Neural progenitor cell (in vitro differentiated cells): ENCODE data around the gene HOXA11. TPM values are rescaled to one million over a fixed set of nuclear protein-coding genes. Genes with fewer than 3 reads are reported as not detected.
A peak's percentile ranks its signal among the peaks of the same experiment; 100 is the strongest.

Experiments
- DNase-seq: peaks from one replicate; pipeline ENCODE4 v3.0.0-alpha.2; 2016; ENCODE audit warnings: low spot score
- H2AFZ ChIP-seq: fragments of 200-600 bp; sonication (generic); replicated peaks from 2 replicates; pipeline ENCODE4 v1.6.1; 2016; ENCODE audit warnings: antibody characterized with exemption
- H3F3A ChIP-seq: fragments of 200-600 bp; sonication (generic); 2 replicates; pipeline ENCODE4 v1.6.1; 2016; ENCODE audit warnings: antibody characterized with exemption, low read depth
- H3K27ac ChIP-seq: fragments of 200-600 bp; sonication (generic); 2 replicates; pipeline ENCODE4 v1.5.1; 2016; ENCODE audit warnings: mild to moderate bottlenecking
- H3K27me3 ChIP-seq: fragments of 200-600 bp; sonication (generic); 2 replicates; pipeline ENCODE4 v1.6.1; 2016; ENCODE audit warnings: mild to moderate bottlenecking, moderate library complexity
- H3K36me3 ChIP-seq: fragments of 200-600 bp; sonication (generic); 2 replicates; pipeline ENCODE4 v1.5.1; 2016
- H3K4me1 ChIP-seq: fragments of 200-600 bp; sonication (generic); 2 replicates; pipeline ENCODE4 v1.6.1; 2016; ENCODE audit warnings: mixed run types
- H3K4me2 ChIP-seq: fragments of 200-600 bp; sonication (generic); 2 replicates; pipeline ENCODE4 v1.6.1; 2016
- H3K4me3 ChIP-seq: fragments of 200-600 bp; sonication (generic); 2 replicates; pipeline ENCODE4 v1.5.1; 2016
- H3K79me2 ChIP-seq: fragments of 200-600 bp; sonication (generic); 2 replicates; pipeline ENCODE4 v1.6.1; 2016; ENCODE audit warnings: low read depth
- H3K9ac ChIP-seq: fragments of 200-600 bp; sonication (generic); 2 replicates; pipeline ENCODE4 v1.6.1; 2016
- H3K9me3 ChIP-seq: fragments of 200-600 bp; sonication (generic); 2 replicates; pipeline ENCODE4 v1.5.1; 2016; ENCODE audit warnings: low read depth
- H4K20me1 ChIP-seq: fragments of 200-600 bp; sonication (generic); 2 replicates; pipeline ENCODE4 v1.6.1; 2016; ENCODE audit warnings: low read depth
- H3K27ac Mint-ChIP-seq: 3 replicates; pipeline ENCODE4 v1.8.0; 2021; ENCODE audit warnings: mixed read lengths
- H3K27me3 Mint-ChIP-seq: 2 replicates; pipeline ENCODE4 v1.8.0; 2022; ENCODE audit warnings: low read depth, mild to moderate bottlenecking, inconsistent platforms, moderate library complexity, mixed read lengths; ENCODE audit not compliant: insufficient read depth
- H3K36me3 Mint-ChIP-seq: 3 replicates; pipeline ENCODE4 v1.8.0; 2021; ENCODE audit warnings: mixed read lengths
- H3K4me1 Mint-ChIP-seq: 3 replicates; pipeline ENCODE4 v1.8.0; 2021; ENCODE audit warnings: mixed read lengths
- H3K4me3 Mint-ChIP-seq: 3 replicates; pipeline ENCODE4 v1.8.0; 2021; ENCODE audit warnings: mild to moderate bottlenecking, moderate library complexity, mixed read lengths
- H3K9me3 Mint-ChIP-seq: 3 replicates; pipeline ENCODE4 v1.8.0; 2020; ENCODE audit warnings: mixed read lengths
- EZH2 ChIP-seq: fragments of 200-600 bp; sonication (generic); IDR thresholded peaks from 2 replicates; pipeline ENCODE4 v1.6.1; 2017; ENCODE audit warnings: antibody characterized with exemption, mild to moderate bottlenecking, moderate library complexity
- EZH2phosphoT487 ChIP-seq: fragments of 200-600 bp; sonication (generic); IDR thresholded peaks from 2 replicates; pipeline ENCODE4 v1.6.1; 2017; ENCODE audit warnings: antibody characterized with exemption
- microRNA counts: library from miRNA; unstranded; fragments of <30 nt; microRNA quantifications from one replicate; lab custom pipeline; 2016
- microRNA-seq: library from miRNA; unstranded; fragments of <30 nt; microRNA quantifications from one replicate; pipeline ENCODE4, GENCODE V29; 2016
- small RNA-seq: library from RNA; depleted of rRNA; stranded (forward); fragments of <200 nt; gene quantifications from one replicate; pipeline ENCODE3, GENCODE V24; 2015
- total RNA-seq: library from RNA; depleted of rRNA; stranded (reverse); fragments of >200 nt; gene quantifications from 2 replicates; pipeline ENCODE4 v1.2.3, GENCODE V29; 2015; ENCODE audit warnings: low replicate concordance
- TF ChIP-seq, protein P1 (sequence below): fragments of 200-600 bp; sonication (generic); IDR thresholded peaks from 2 replicates; pipeline ENCODE4 v1.5.1; 2017; ENCODE audit warnings: antibody characterized with exemption, mild to moderate bottlenecking

Gene HOXA11
- total RNA-seq, 1 donor from 2014 or later, result not detected

DNA sequence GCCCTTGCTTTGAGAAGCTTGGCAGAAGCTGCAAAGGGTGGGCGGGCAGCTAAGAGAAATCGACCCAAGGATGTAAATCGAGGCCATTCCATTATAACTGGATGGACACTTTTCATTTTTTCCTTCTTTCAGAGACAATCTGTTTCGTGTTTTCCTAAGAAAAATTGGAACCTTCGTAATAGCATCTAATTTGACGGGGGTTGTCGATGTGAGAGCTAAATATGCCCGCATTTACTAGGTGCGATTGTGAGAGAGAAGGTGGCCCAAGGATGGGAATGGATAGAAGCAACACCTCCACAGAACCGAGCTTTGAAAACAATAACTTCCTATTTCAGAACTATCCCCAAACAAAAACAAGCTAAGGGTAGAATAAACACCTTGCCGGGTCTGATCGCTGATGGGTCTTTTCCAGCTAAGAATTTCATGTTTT, 53.6 kb downstream of the HOXA11 start:
- no peak overlapping the region for H3K27ac Mint-ChIP-seq
- Histone ChIP-seq H3K27ac (no peak overlapping the region), H3K36me3 (no peaks in the 10 kb centered on the region), H3K9me3 (no peaks in the 10 kb centered on the region), H3F3A (no peaks in the 10 kb centered on the region), H3K4me1 (no peaks in the 10 kb centered on the region), H3K4me3 (peak overlapping the region; percentile 41), H4K20me1 (peaks cover 77% of the 10 kb centered on the region), H2AFZ (no peak overlapping the region), H3K4me2 (peak overlapping the region; percentile 62), H3K27me3 (peaks cover 100% of the 10 kb centered on the region), H3K79me2 (no peaks in the 10 kb centered on the region), H3K9ac (no peak overlapping the region)
- H3K4me3 Mint-ChIP-seq, result peak overlapping the region; percentile 50
- H3K9me3 Mint-ChIP-seq, result peaks cover 21% of the 10 kb centered on the region
- H3K36me3 Mint-ChIP-seq, result peaks cover 2% of the 10 kb centered on the region
- TF ChIP-seq EZH2phosphoT487 (no peak), EZH2 (peak; percentile 56)
- TF ChIP-seq, protein P1, sequence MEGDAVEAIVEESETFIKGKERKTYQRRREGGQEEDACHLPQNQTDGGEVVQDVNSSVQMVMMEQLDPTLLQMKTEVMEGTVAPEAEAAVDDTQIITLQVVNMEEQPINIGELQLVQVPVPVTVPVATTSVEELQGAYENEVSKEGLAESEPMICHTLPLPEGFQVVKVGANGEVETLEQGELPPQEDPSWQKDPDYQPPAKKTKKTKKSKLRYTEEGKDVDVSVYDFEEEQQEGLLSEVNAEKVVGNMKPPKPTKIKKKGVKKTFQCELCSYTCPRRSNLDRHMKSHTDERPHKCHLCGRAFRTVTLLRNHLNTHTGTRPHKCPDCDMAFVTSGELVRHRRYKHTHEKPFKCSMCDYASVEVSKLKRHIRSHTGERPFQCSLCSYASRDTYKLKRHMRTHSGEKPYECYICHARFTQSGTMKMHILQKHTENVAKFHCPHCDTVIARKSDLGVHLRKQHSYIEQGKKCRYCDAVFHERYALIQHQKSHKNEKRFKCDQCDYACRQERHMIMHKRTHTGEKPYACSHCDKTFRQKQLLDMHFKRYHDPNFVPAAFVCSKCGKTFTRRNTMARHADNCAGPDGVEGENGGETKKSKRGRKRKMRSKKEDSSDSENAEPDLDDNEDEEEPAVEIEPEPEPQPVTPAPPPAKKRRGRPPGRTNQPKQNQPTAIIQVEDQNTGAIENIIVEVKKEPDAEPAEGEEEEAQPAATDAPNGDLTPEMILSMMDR, result no peak
- DNase-seq, result no peak
- H3K27me3 Mint-ChIP-seq, result peaks cover 86% of the 10 kb centered on the region
- no peaks in the 10 kb centered on the region for H3K4me1 Mint-ChIP-seq

MicroRNAs encoded within 50 kb of the gene (microRNA counts, 767-probe panel; counts per million panel counts)
- microRNA hsa-miR-196b-5p (lab: Ali Mortazavi, UCI), result 460 counts per million, percentile 90 among the panel's probes with 10 or more counts

Small RNAs within 50 kb of the gene (microRNA-seq; reads per million reads assigned to microRNA genes)
- gene MIR196B, result 5.3 reads per million, percentile 25 among the genes with 10 or more reads in this experiment

Small RNAs within 50 kb of the gene (small RNA-seq; reads per million reads assigned to genes)
- gene AC004080.5 (not detected), gene RF02140 (not detected), gene RF02141 (not detected)

Other genes starting within 250 kb of the HOXA11 start
- not detected in 2 replicates for gene HOXA1, start 89.2 kb downstream of the HOXA11 start, total RNA-seq
- not detected in 2 replicates for gene HOXA2, start 82.5 kb downstream of the HOXA11 start, total RNA-seq
- not detected in 2 replicates for gene HOXA4, start 54.5 kb downstream of the HOXA11 start, total RNA-seq
- not detected in 2 replicates for gene HOXA5, start 41.6 kb downstream of the HOXA11 start, total RNA-seq
- gene HOXA6, start 37.5 kb downstream of the HOXA11 start, total RNA-seq, result not detected in 2 replicates
- not detected in 2 replicates for gene HOXA3, start 32.6 kb downstream of the HOXA11 start, total RNA-seq
- not detected in 2 replicates for gene HOXA7, start 28.6 kb downstream of the HOXA11 start, total RNA-seq
- gene HOXA9, start 19.7 kb downstream of the HOXA11 start, total RNA-seq, result not detected in 2 replicates
- not detected in 2 replicates for gene HOXA10, start 10.9 kb downstream of the HOXA11 start, total RNA-seq
- not detected in 2 replicates for gene HOXA13, start 14.9 kb upstream of the HOXA11 start, total RNA-seq
- gene EVX1, start 57.6 kb upstream of the HOXA11 start, total RNA-seq, result not detected in 2 replicates